Spleen (tissue), 11 donors: ENCODE data around the gene SH2D4B. TPM values are rescaled to one million over a fixed set of nuclear protein-coding genes. Genes with fewer than 3 reads are reported as not detected.
A peak's percentile ranks its signal among the peaks of the same experiment; 100 is the strongest.

Source experiments
- DNase-seq: peaks from one replicate; pipeline ENCODE4 v3.0.0-alpha.2; 2020
- H3K27ac ChIP-seq, 8 donors: fragments of 200-600 bp; sonication (generic) in 7 of 8; 1 replicate in 4 of 8; 2 replicates in 4 of 8; pipeline versions ENCODE4 v1.5.0 to v1.8.0; 2016 to 2021; ENCODE audit warnings: inconsistent platforms in 4 of 8, mild to moderate bottlenecking in 4 of 8, moderate library complexity in 1 of 8
- H3K27me3 ChIP-seq, 7 donors: fragments of 200-600 bp; sonication (generic) in 6 of 7; replicated peaks in 1 of 7; 1 replicate in 4 of 7; 2 replicates in 3 of 7; pipeline versions ENCODE4 v1.5.0 to v1.8.0; 2016 to 2021; ENCODE audit warnings: inconsistent platforms in 3 of 7, mild to moderate bottlenecking in 1 of 7
- H3K36me3 ChIP-seq, 6 donors: fragments of 200-600 bp; sonication (generic) in 5 of 6; 1 replicate in 4 of 6; 2 replicates in 2 of 6; pipeline versions ENCODE4 v1.5.0 to v1.8.0; 2016 to 2021; ENCODE audit warnings: inconsistent platforms in 2 of 6
- H3K4me1 ChIP-seq, 6 donors: fragments of 200-600 bp; sonication (generic) in 5 of 6; 1 replicate in 3 of 6; 2 replicates in 3 of 6; pipeline versions ENCODE4 v1.5.0 to v1.8.0; 2016 to 2021; ENCODE audit warnings: inconsistent platforms in 3 of 6
- H3K4me3 ChIP-seq, 8 donors: fragments of 200-600 bp; sonication (generic) in 7 of 8; 1 replicate in 4 of 8; 2 replicates in 4 of 8; pipeline versions ENCODE4 v1.5.0 to v1.8.0; 2016 to 2021; ENCODE audit warnings: inconsistent platforms in 4 of 8, mild to moderate bottlenecking in 4 of 8, moderate library complexity in 2 of 8
- H3K9me3 ChIP-seq, 8 donors: fragments of 200-600 bp; sonication (generic) in 7 of 8; 1 replicate in 4 of 8; 2 replicates in 4 of 8; pipeline versions ENCODE4 v1.5.0 to v1.8.0; 2016 to 2021; ENCODE audit warnings: inconsistent platforms in 4 of 8
- CTCF ChIP-seq, 11 experiments: fragments of 200-600 bp in 7 of 11; fragments of 450-650 bp in 4 of 11; sonication (generic) in 4 of 11; IDR thresholded peaks in 8 of 11; conservative IDR thresholded peaks in 3 of 11; 1 replicate in 7 of 11; 2 replicates in 4 of 11; pipeline versions ENCODE4 v1.4.0 to v1.8.0; 2016 to 2021; ENCODE audit warnings: antibody characterized with exemption in 11 of 11, inconsistent platforms in 4 of 11, mild to moderate bottlenecking in 1 of 11
- POLR2A ChIP-seq, 3 donors: fragments of 450-650 bp; IDR thresholded peaks; one replicate each; pipeline ENCODE4 v1.5.1; 2017; ENCODE audit warnings: antibody characterized with exemption in 3 of 3, mild to moderate bottlenecking in 1 of 3
- POLR2AphosphoS5 ChIP-seq, 3 donors: sonication (generic); formaldehyde crosslinking; IDR thresholded peaks; one replicate each; pipeline ENCODE4 v1.5.1; 2017; ENCODE audit warnings: antibody characterized with exemption in 3 of 3
- WGBS, 5 donors: extraction: QIAGEN DNeasy Blood & Tissue Kit in 3 of 5; methylation state at CpG; one replicate each; pipeline versions ENCODE4 v1.1.5 to v1.1.7; 2013 to 2018; 5-methylcytosine and 5-hydroxymethylcytosine counted together
- intact Hi-C: fragments of 100-400 bp; cut with DNase I; formaldehyde crosslinking; loops from one replicate; pipeline ENCODE4 v1.15.0; 2023; ENCODE audit warnings: low total_unique reads
- polyA plus RNA-seq, 3 donors: library from polyadenylated mRNA; stranded (reverse); fragments of 200-250 nt; gene quantifications; one replicate each; pipeline ENCODE4 v1.2.1, GENCODE V29; 2013
- total RNA-seq, 7 donors: library from RNA; depleted of rRNA in 3 of 7; stranded (reverse); fragments of >200 nt in 3 of 7; fragmentation: NEBNext Ultra II Directional in 4 of 7; extraction: Animal tissue kit (Norgen Biotek cat#: 25700) in 4 of 7; gene quantifications; one replicate each; pipeline versions ENCODE4 v1.1.0 to v1.2.1, GENCODE V29; 2016 to 2021
- donor health status: healthy with polysubstance abuse.
- donor health status: DM: no; HTN: no; CAD: no; lungs with moderate emphysema.
- donor health status: DM: no; HTN: no; CAD: no.
- donor health status: Bipolar disorder and iron deficiency.
- donor health status: healthy.
- donor health status: DM: no; HTN: no; CAD: no.
- donor health status: DM: yes; HTN: yes; CAD: no.

Gene SH2D4B
- total and polyA plus RNA-seq, 10 donors, result 0.08 to 0.46 (median 0.12) TPM; not detected in 2

GRCh38 chr10:80662429-80663261 lies 124.9 kb downstream of the SH2D4B start:
- Histone ChIP-seq H3K27me3 (peaks cover 0 to 31% (median 3%) of the 10 kb centered on the region in 7 donors), H3K27ac (peak overlapping the region in 4 of 8 donors; percentile 21 to 88 (median 49)), H3K4me1 (peaks cover 0 to 48% (median 19%) of the 10 kb centered on the region in 6 donors), H3K9me3 (peaks cover 0 to 1% (median 0%) of the 10 kb centered on the region in 8 donors), H3K4me3 (peak overlapping the region in 2 of 8 donors; percentile 19 to 49), H3K36me3 (no peaks in the 10 kb centered on the region)
- peak; percentile 92 for DNase-seq
- TF ChIP-seq POLR2A (IDR thresholded peaks at IDR 0.05) (no peak), CTCF (IDR thresholded peaks at IDR 0.05 in 8 of 11, conservative IDR thresholded peaks at IDR 0.05 in 3 of 11) (peak; percentile 65 to 91 (median 86)), POLR2AphosphoS5 (IDR thresholded peaks at IDR 0.05) (peak in 1 of 3 donors; percentile 29)
- WGBS, 5 donors, result 7 to 11% (median 10%) methylated on average over 19 of the region's 19 CpGs
- intact Hi-C loops, result loop anchor here (5.0 to 10.0 kb wide), 2 partner anchors 220 to 262 kb away; no protein-coding TSS in a partner anchor

- Histone ChIP-seq H3K4me1 (peaks cover 0 to 48% (median 19%) of the 10 kb centered on the region in 6 donors), H3K27ac (no peak overlapping the region), H3K36me3 (no peaks in the 10 kb centered on the region), H3K9me3 (no peaks in the 10 kb centered on the region), H3K4me3 (no peak overlapping the region), H3K27me3 (peaks cover 0 to 31% (median 3%) of the 10 kb centered on the region in 7 donors)
- WGBS, 5 donors, result 17 to 35% (median 28%) methylated on average over 10 of the region's 10 CpGs
- intact Hi-C loops, result loop anchor here (5.0 to 10.0 kb wide), 2 partner anchors 222 to 261 kb away; no protein-coding TSS in a partner anchor
- no peak for TF ChIP-seq POLR2AphosphoS5 (IDR thresholded peaks at IDR 0.05)
- TF ChIP-seq CTCF (IDR thresholded peaks at IDR 0.05 in 8 of 11, conservative IDR thresholded peaks at IDR 0.05 in 3 of 11), result peak; percentile 11 to 83 (median 65)
- TF ChIP-seq POLR2A (IDR thresholded peaks at IDR 0.05), result no peak
- peak; percentile 88 for DNase-seq
Observed at GRCh38 chr10:80664071-80664680, 126.5 kb downstream of the SH2D4B start.

GRCh38 chr10:80669485-80669884 lies 131.8 kb downstream of the SH2D4B start:
- no peak for TF ChIP-seq CTCF (IDR thresholded peaks at IDR 0.05 in 8 of 11, conservative IDR thresholded peaks at IDR 0.05 in 3 of 11)
- TF ChIP-seq POLR2AphosphoS5 (IDR thresholded peaks at IDR 0.05), result no peak
- no peak for TF ChIP-seq POLR2A (IDR thresholded peaks at IDR 0.05)
- no peak for DNase-seq
- Histone ChIP-seq H3K36me3 (no peaks in the 10 kb centered on the region), H3K27ac (no peak overlapping the region), H3K4me1 (no peaks in the 10 kb centered on the region), H3K9me3 (no peaks in the 10 kb centered on the region), H3K4me3 (no peak overlapping the region), H3K27me3 (no peaks in the 10 kb centered on the region)
- 85 to 100% (median 96%) methylated on average over 2 of the region's 2 CpGs for WGBS, 5 donors
- intact Hi-C loops, result loop anchor here (10.0 kb wide), 1 partner anchor 255 kb away; no protein-coding TSS in a partner anchor

- intact Hi-C loops, result no loop called here
- H3K27me3 ChIP-seq, result no peaks in the 10 kb centered on the region
- 71 to 86% (median 86%) methylated on average over 6 of the region's 6 CpGs for WGBS, 5 donors
- TF ChIP-seq POLR2AphosphoS5 (IDR thresholded peaks at IDR 0.05) (no peak), POLR2A (IDR thresholded peaks at IDR 0.05) (no peak), CTCF (IDR thresholded peaks at IDR 0.05 in 8 of 11, conservative IDR thresholded peaks at IDR 0.05 in 3 of 11) (no peak)
- no peak overlapping the region for H3K4me3 ChIP-seq
- H3K27ac ChIP-seq, result no peak overlapping the region
- H3K9me3 ChIP-seq, result no peaks in the 10 kb centered on the region
- no peaks in the 10 kb centered on the region for H3K4me1 ChIP-seq
- DNase-seq, result no peak
- H3K36me3 ChIP-seq, result no peaks in the 10 kb centered on the region
Observed at GRCh38 chr10:80670774-80671173, 133.1 kb downstream of the SH2D4B start.
